PC-3 (cell line): ENCODE results near the gene SLC4A9. TPM values are rescaled to one million over a fixed set of nuclear protein-coding genes. Genes with fewer than 3 reads are reported as not detected.

Experiments
- ATAC-seq: fragments of 200-7000 bp; cut with Tn5 transposase; 2 replicates; pipeline ENCODE4 v1.9.1; 2020; ENCODE audit warnings: mild to moderate bottlenecking, moderate library complexity
- BruUV-seq: library from RNA; stranded (reverse); fragments of 400-500 nt; replicated peaks from 2 replicates; lab custom pipeline; 2021; lab: Mats Ljungman, UMichigan
- CTCF ChIA-PET: fragments of 300-600 bp; sonication (Branson Sonifier 250); formaldehyde crosslinking; loops from one replicate; lab custom pipeline; 2022; ENCODE audit warnings: antibody characterized with exemption; lab: Charles Lee
- POLR2A ChIA-PET: fragments of 300-600 bp; sonication (Branson Sonifier 250); formaldehyde crosslinking; loops from one replicate; lab custom pipeline; 2022; ENCODE audit warnings: antibody characterized with exemption; ENCODE audit not compliant: unreplicated experiment; lab: Charles Lee
- DNase-seq: peaks from one replicate; pipeline ENCODE4 v3.0.0-alpha.2; 2015
- H2AFZ ChIP-seq: fragments of 300-600 bp; sonication (generic); 2 replicates; pipeline ENCODE4 v1.6.0; 2016; ENCODE audit warnings: antibody characterized with exemption, low read length
- H3F3A ChIP-seq: fragments of 300-600 bp; sonication (generic); one replicate; pipeline ENCODE4 v1.6.0; 2017; ENCODE audit warnings: antibody characterized with exemption, low read length, control low read depth, mild to moderate bottlenecking; ENCODE audit not compliant: unreplicated experiment
- H3K27ac ChIP-seq: fragments of 300-600 bp; sonication (generic); 2 replicates; pipeline ENCODE4 v1.5.1; 2016; ENCODE audit warnings: mild to moderate bottlenecking, low read length
- H3K27me3 ChIP-seq: fragments of 300-600 bp; sonication (generic); 2 replicates; pipeline ENCODE4 v1.6.1; 2016; ENCODE audit warnings: low read length, mixed read lengths
- H3K36me3 ChIP-seq: fragments of 300-600 bp; sonication (generic); 2 replicates; pipeline ENCODE4 v1.6.1; 2016; ENCODE audit warnings: low read depth, mixed run types, low read length, mixed read lengths
- H3K4me1 ChIP-seq: fragments of 300-600 bp; sonication (generic); 2 replicates; pipeline ENCODE4 v1.5.1; 2016; ENCODE audit warnings: low read length; ENCODE audit not compliant: insufficient read depth
- H3K4me2 ChIP-seq: fragments of 300-600 bp; sonication (generic); 2 replicates; pipeline ENCODE4 v1.6.0; 2016; ENCODE audit warnings: low read length
- H3K4me3 ChIP-seq: fragments of 300-600 bp; sonication (generic); 2 replicates; pipeline ENCODE4 v1.5.1; 2016; ENCODE audit warnings: mild to moderate bottlenecking, low read length, mixed read lengths
- H3K79me2 ChIP-seq: fragments of 300-600 bp; sonication (generic); 2 replicates; pipeline ENCODE4 v1.6.1; 2017; ENCODE audit warnings: low read length, mixed read lengths
- H3K9ac ChIP-seq: fragments of 300-600 bp; sonication (generic); 2 replicates; pipeline ENCODE4 v1.6.0; 2016; ENCODE audit warnings: mild to moderate bottlenecking, low read length
- H3K9me2 ChIP-seq: fragments of 300-600 bp; sonication (generic); replicated peaks from 2 replicates; pipeline ENCODE4 v1.6.1; 2016; ENCODE audit warnings: mixed run types, low read length, mixed read lengths
- H3K9me3 ChIP-seq: fragments of 300-600 bp; sonication (generic); 2 replicates; pipeline ENCODE4 v1.6.1; 2016; ENCODE audit warnings: low read length, mixed read lengths
- H4K20me1 ChIP-seq: fragments of 300-600 bp; sonication (generic); 2 replicates; pipeline ENCODE4 v1.6.1; 2016; ENCODE audit warnings: low read length, mixed read lengths
- CTCF ChIP-seq: fragments of 300-600 bp; sonication (generic); conservative IDR thresholded peaks from 2 replicates; pipeline ENCODE4 v1.5.1; 2017; ENCODE audit warnings: antibody characterized with exemption, low read depth, mild to moderate bottlenecking, low read length
- EZH2 ChIP-seq: fragments of 300-600 bp; sonication (generic); IDR thresholded peaks from one replicate; pipeline ENCODE4 v1.6.1; 2017; ENCODE audit warnings: antibody characterized with exemption, mild to moderate bottlenecking, low read length; ENCODE audit not compliant: unreplicated experiment
- EZH2phosphoT487 ChIP-seq: fragments of 300-600 bp; sonication (generic); IDR thresholded peaks from 2 replicates; pipeline ENCODE4 v1.6.1; 2018; ENCODE audit warnings: mild to moderate bottlenecking, antibody characterized with exemption, low read length, borderline replicate concordance
- intact Hi-C: fragments of 100-400 bp; cut with micrococcal nuclease; formaldehyde crosslinking; loops from 2 replicates; pipeline ENCODE4 v1.9.0; 2023
- total RNA-seq: library from RNA; depleted of rRNA; stranded (reverse); fragments of >200 nt; gene quantifications from 2 replicates; pipeline ENCODE4 v1.2.3, GENCODE V29; 2014

SLC4A9 gene
- total RNA-seq, 1 experiment from 2014 or later = 0.29 TPM

GRCh38 chr5:140328036-140328764 is 31.8 kb upstream of the SLC4A9 start:
- intact Hi-C loops = no loop called here
- TF ChIP-seq CTCF (no peak), EZH2phosphoT487 (no peak), EZH2 (no peak)
- H3K9me2 ChIP-seq = no peaks in the 10 kb centered on the region
- no peaks in the 10 kb centered on the region for H3K79me2 ChIP-seq
- H3K36me3 ChIP-seq = peaks cover 8% of the 10 kb centered on the region
- ChIA-PET POLR2A (interaction anchor here (0.6 to 0.7 kb wide), 2 partner anchors 18 to 33 kb away, joined by 4 to 6 read pairs; partner anchors contain the start of gene HBEGF), CTCF (interaction anchor here (0.7 to 1.4 kb wide), 2 partner anchors 17 to 67 kb away, joined by 3 to 4 read pairs; no protein-coding TSS in a partner anchor)
- no peak overlapping the region for H3K4me3 ChIP-seq
- H3K27me3 ChIP-seq = no peaks in the 10 kb centered on the region
- peak overlapping the region; percentile 62 for H2AFZ ChIP-seq
- ATAC-seq (no peak), DNase-seq (no peak)
- no peak overlapping the region; the same call in 1 of the 2 replicates for H3K4me2 ChIP-seq
- no peaks in the 10 kb centered on the region for H3F3A ChIP-seq
- no peaks in the 10 kb centered on the region for H3K9me3 ChIP-seq
- H3K4me1 ChIP-seq = peaks cover 29% of the 10 kb centered on the region
- BruUV-seq = no TSS peak
- H3K9ac ChIP-seq = no peak overlapping the region
- no peak overlapping the region for H3K27ac ChIP-seq
- no peaks in the 10 kb centered on the region for H4K20me1 ChIP-seq

- no TSS peak for BruUV-seq
- peaks cover 12% of the 10 kb centered on the region for H3K4me1 ChIP-seq
- no peak overlapping the region for H3K4me3 ChIP-seq
- no peaks in the 10 kb centered on the region for H3K79me2 ChIP-seq
- no peaks in the 10 kb centered on the region for H3K9me3 ChIP-seq
- ChIA-PET CTCF (interaction anchor here (0.6 kb wide), 2 partner anchors 16 to 18 kb away, joined by 3 to 6 read pairs; partner anchors contain the start of gene HBEGF), POLR2A (interaction anchor here (0.6 kb wide), 1 partner anchor 17 kb away, joined by 12 read pairs; the partner anchor contains the start of gene HBEGF)
- ATAC-seq (peak; percentile 29), DNase-seq (no peak)
- TF ChIP-seq EZH2phosphoT487 = no peak
- TF ChIP-seq CTCF = no peak
- TF ChIP-seq EZH2 = no peak
- H3K9ac ChIP-seq = no peak overlapping the region
- no peaks in the 10 kb centered on the region for H3F3A ChIP-seq
- no peak overlapping the region for H3K27ac ChIP-seq
- H3K27me3 ChIP-seq = no peaks in the 10 kb centered on the region
- intact Hi-C loops = no loop called here
- no peak overlapping the region for H2AFZ ChIP-seq
- no peak overlapping the region for H3K4me2 ChIP-seq
- no peaks in the 10 kb centered on the region for H3K9me2 ChIP-seq
- peaks cover 24% of the 10 kb centered on the region for H3K36me3 ChIP-seq
- H4K20me1 ChIP-seq = no peaks in the 10 kb centered on the region
Observed at GRCh38 chr5:140329739-140330481, 30.1 kb upstream of the SLC4A9 start.
